H1 (cell line): ENCODE results near the gene CIC. TPM values are rescaled to one million over a fixed set of nuclear protein-coding genes. Genes with fewer than 3 reads are reported as not detected.
A peak's percentile ranks its signal among the peaks of the same experiment; 100 is the strongest.

ENCODE experiments used
- EP300 ChIP-seq, 2 experiments: IDR thresholded peaks; 1 replicate in 1 of 2; 2 replicates in 1 of 2; pipeline ENCODE4 v1.6.1; 2011 to 2012; ENCODE audit warnings: low read depth in 2 of 2, low read length in 2 of 2, mild to moderate bottlenecking in 2 of 2, borderline replicate concordance in 1 of 2, inconsistent platforms in 1 of 2, moderate library complexity in 1 of 2
- HDAC2 ChIP-seq, 2 experiments: fragments of 300-600 bp in 1 of 2; sonication (generic) in 1 of 2; IDR thresholded peaks; 2 replicates each; pipeline ENCODE4 v1.6.1; 2011 to 2012; ENCODE audit warnings: low read depth in 2 of 2, low read length in 2 of 2, mild to moderate bottlenecking in 2 of 2, moderate library complexity in 2 of 2, borderline replicate concordance in 1 of 2, inconsistent platforms in 1 of 2
- polyA plus RNA-seq, 7 experiments: library from polyadenylated mRNA; depleted of rRNA in 3 of 7; stranded (reverse) in 5 of 7; unstranded in 2 of 7; fragments of >200 nt in 5 of 7; fragments of 200-250 nt in 2 of 7; gene quantifications; 1 replicate in 5 of 7; 2 replicates in 1 of 7; 4 replicates in 1 of 7; pipeline versions ENCODE4 v1.2.1 to v1.2.3, GENCODE V29; 2011 to 2013; ENCODE audit warnings: missing spikeins in 2 of 7, mixed read lengths in 2 of 7
- total RNA-seq: library from RNA; stranded (reverse); fragmentation: NEBNext Ultra II Directional; extraction: Animal tissue kit (Norgen Biotek cat#: 25700); gene quantifications from 2 replicates; pipeline ENCODE4 v1.2.1, GENCODE V29; 2021
- TF ChIP-seq, protein P1 (sequence below): IDR thresholded peaks from 2 replicates; pipeline ENCODE4 v1.6.1; 2011; ENCODE audit warnings: low read depth, mild to moderate bottlenecking, low read length; ENCODE audit not compliant: insufficient read depth

The CIC gene
- total and polyA plus RNA-seq, 2 of the 8 experiments (the other 6 are each of a cell fraction or from before 2014, with no cell fraction given) = 13.2 to 43.6 TPM

DNA sequence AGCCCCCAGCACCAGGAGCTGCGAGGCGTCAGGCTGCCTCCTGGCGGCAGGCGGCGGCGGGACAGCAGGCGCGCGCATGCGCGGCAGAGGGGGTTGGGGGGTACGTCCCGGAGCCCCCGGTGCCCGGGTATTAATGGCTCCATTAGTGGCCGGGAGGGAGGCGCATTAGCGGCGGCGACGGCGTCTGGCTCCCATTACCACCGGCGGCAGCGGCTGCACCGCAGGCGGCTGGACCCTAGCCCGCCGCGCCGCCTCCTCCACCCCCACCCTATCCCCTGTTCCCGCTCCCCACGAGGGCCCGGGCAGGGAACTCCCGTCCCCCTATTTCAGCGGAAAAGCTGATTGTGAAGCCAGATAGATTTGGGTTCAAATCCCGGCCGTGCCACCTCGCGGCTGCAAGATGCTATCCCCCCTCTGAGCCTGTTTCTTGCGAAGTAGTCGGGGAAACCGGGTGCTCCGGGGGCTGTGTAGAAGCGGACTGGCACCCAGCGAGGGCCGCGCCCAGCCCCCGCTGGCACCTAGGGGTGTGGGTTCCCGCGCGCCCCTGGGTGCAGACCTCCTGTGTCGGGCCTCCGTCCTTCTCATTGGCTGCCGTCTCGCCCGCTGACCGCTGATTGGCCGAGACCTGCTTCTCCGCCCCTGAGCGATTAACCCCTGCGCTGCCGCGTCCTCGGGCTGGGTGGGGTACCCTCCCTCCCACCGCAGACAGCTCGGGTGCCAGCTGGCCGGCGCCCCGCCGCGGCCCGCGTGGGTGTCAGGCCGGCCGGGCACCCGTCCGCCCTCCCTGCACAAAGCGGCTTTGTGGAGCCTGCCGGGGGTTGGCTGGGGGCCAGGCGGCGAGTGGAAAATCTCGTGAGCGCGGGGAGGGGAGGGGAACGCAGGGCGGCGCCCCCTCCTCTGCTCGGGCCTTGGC, 11.1 kb downstream of the CIC start (continued):
- TF ChIP-seq, protein P1, sequence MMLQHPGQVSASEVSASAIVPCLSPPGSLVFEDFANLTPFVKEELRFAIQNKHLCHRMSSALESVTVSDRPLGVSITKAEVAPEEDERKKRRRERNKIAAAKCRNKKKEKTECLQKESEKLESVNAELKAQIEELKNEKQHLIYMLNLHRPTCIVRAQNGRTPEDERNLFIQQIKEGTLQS = 0 out of 2 replicates have a peak, but pooled peaks have one; percentile 40
- no peak for TF ChIP-seq EP300 (IDR thresholded peaks at IDR 0.05; ENCODE audit: borderline replicate concordance in 1 of 2, low read depth in 2 of 2, low read length in 2 of 2)
- peak in 1 of 2 experiments; percentile 92; a peak in 2 of 4 replicates for TF ChIP-seq HDAC2 (IDR thresholded peaks at IDR 0.05; ENCODE audit: borderline replicate concordance in 1 of 2, low read depth in 2 of 2, low read length in 2 of 2)
